ENCODE results near the gene CHKA. TPM values are rescaled to one million over a fixed set of nuclear protein-coding genes. Genes with fewer than 3 reads are reported as not detected.

The CHKA gene
- polyA plus RNA-seq, 1 of the 3 experiments (the other 2 are of a cell fraction): 12.3 TPM

GRCh38 chr11:68138237-68138636 lies 17.0 kb upstream of the CHKA start (continued):
- TF ChIP-seq NFIC (IDR thresholded peaks at IDR 0.05; ENCODE audit: borderline replicate concordance) (no peak), RCOR1 (IDR thresholded peaks at IDR 0.05; ENCODE audit: low read length) (no peak)

- CTCF ChIA-PET: interaction anchor here (0.7 kb wide), 1 partner anchor 43 kb away, joined by 3 read pairs; no protein-coding TSS in a partner anchor
Measured at GRCh38 chr11:68137833-68138232, 16.6 kb upstream of the CHKA start.

GRCh38 chr11:68136866-68137265 lies 15.7 kb upstream of the CHKA start:
- H2AFZ ChIP-seq (ENCODE audit: low read depth): no peak overlapping the region
- no peaks in the 10 kb centered on the region for H3K9me2 ChIP-seq
- peaks cover 0 to 9% of the 10 kb centered on the region in 2 experiments; a peak in 1 of 4 replicates for H3K4me1 ChIP-seq (ENCODE audit: control insufficient read depth in 1 of 2, insufficient read depth in 2 of 2, low read depth in 1 of 2, low read length in 1 of 2)
- no peak for DNase-seq
- no peak overlapping the region for H3K9ac ChIP-seq
- H3F3A ChIP-seq (replicated peaks; ENCODE audit: insufficient read depth): no peaks in the 10 kb centered on the region
- H4K20me1 ChIP-seq (ENCODE audit: insufficient read depth): no peaks in the 10 kb centered on the region
- H3K4me3 ChIP-seq (ENCODE audit: low read depth in 2 of 2, low read length in 1 of 2): no peak overlapping the region
- ChIA-PET POLR2A (no interaction called here), CTCF (interaction anchor here (0.7 kb wide), 1 partner anchor 42 kb away, joined by 3 read pairs; no protein-coding TSS in a partner anchor)
- no peaks in the 10 kb centered on the region for H3K27me3 ChIP-seq (ENCODE audit: insufficient read depth)
- no peaks in the 10 kb centered on the region; the same call in 1 of the 2 replicates for H3K9me3 ChIP-seq
- H3K4me2 ChIP-seq: no peak overlapping the region
- no peaks in the 10 kb centered on the region for H3K36me3 ChIP-seq (replicated peaks in 1 of 2; ENCODE audit: control insufficient read depth in 1 of 2, insufficient read depth in 2 of 2, low read length in 1 of 2)
- H3K79me2 ChIP-seq (ENCODE audit: insufficient read depth): no peaks in the 10 kb centered on the region
- WGBS (ENCODE audit: low lambda C conversion rate): 89% methylated on average over 8 of the region's 8 CpGs
- H3K27ac ChIP-seq (ENCODE audit: low read depth in 2 of 2, low read length in 1 of 2): no peak overlapping the region
- no peak for TF ChIP-seq RCOR1 (IDR thresholded peaks at IDR 0.05; ENCODE audit: low read length)
- no peak for TF ChIP-seq NFIC (IDR thresholded peaks at IDR 0.05; ENCODE audit: borderline replicate concordance)
- no peak for TF ChIP-seq FOXM1 (IDR thresholded peaks at IDR 0.05; ENCODE audit: low read depth)
- TF ChIP-seq REST (IDR thresholded peaks at IDR 0.05; ENCODE audit: low read depth, low read length): no peak
- TF ChIP-seq TAF1 (IDR thresholded peaks at IDR 0.05; ENCODE audit: borderline replicate concordance, low read depth, low read length): no peak
- no peak for TF ChIP-seq CHD2 (IDR thresholded peaks at IDR 0.05; ENCODE audit: low read length, partially characterized antibody)
- TF ChIP-seq MEF2A (IDR thresholded peaks at IDR 0.05; ENCODE audit: borderline replicate concordance, low read depth): no peak
- TF ChIP-seq PBX3 (IDR thresholded peaks at IDR 0.05): no peak
- no peak for TF ChIP-seq CTCF (IDR thresholded peaks at IDR 0.05)
- TF ChIP-seq JUND (IDR thresholded peaks at IDR 0.05): no peak
- no peak for TF ChIP-seq ZBTB33 (IDR thresholded peaks at IDR 0.05; ENCODE audit: borderline replicate concordance, low read depth)
- TF ChIP-seq USF1 (IDR thresholded peaks at IDR 0.05; ENCODE audit: borderline replicate concordance, low read depth): no peak
- TF ChIP-seq SIN3A (IDR thresholded peaks at IDR 0.05; ENCODE audit: borderline replicate concordance, low read depth, low read length): no peak
- TF ChIP-seq RAD21 (IDR thresholded peaks at IDR 0.05; ENCODE audit: low read length): no peak

More at GRCh38 chr11:68137833-68138232, 16.6 kb upstream of the CHKA start:
- Histone ChIP-seq H3K4me3 (ENCODE audit: low read depth in 2 of 2, low read length in 1 of 2) (no peak overlapping the region), H3K79me2 (ENCODE audit: insufficient read depth) (no peaks in the 10 kb centered on the region), H2AFZ (ENCODE audit: low read depth) (no peak overlapping the region), H3K4me2 (no peak overlapping the region), H3K27me3 (ENCODE audit: insufficient read depth) (no peaks in the 10 kb centered on the region), H3F3A (replicated peaks; ENCODE audit: insufficient read depth) (no peaks in the 10 kb centered on the region), H3K9me3 (no peaks in the 10 kb centered on the region), H3K36me3 (replicated peaks in 1 of 2; ENCODE audit: control insufficient read depth in 1 of 2, insufficient read depth in 2 of 2, low read length in 1 of 2) (no peaks in the 10 kb centered on the region), H3K9me2 (no peaks in the 10 kb centered on the region), H3K9ac (no peak overlapping the region), H3K4me1 (ENCODE audit: control insufficient read depth in 1 of 2, insufficient read depth in 2 of 2, low read depth in 1 of 2, low read length in 1 of 2) (peaks cover 0 to 9% of the 10 kb centered on the region in 2 experiments; a peak in 1 of 4 replicates), H4K20me1 (ENCODE audit: insufficient read depth) (no peaks in the 10 kb centered on the region), H3K27ac (ENCODE audit: low read depth in 2 of 2, low read length in 1 of 2) (no peak overlapping the region)
- 71% methylated on average over 5 of the region's 5 CpGs for WGBS (ENCODE audit: low lambda C conversion rate)
- no peak for DNase-seq
- POLR2A ChIA-PET: no interaction called here
- TF ChIP-seq SMC3 (IDR thresholded peaks at IDR 0.05; ENCODE audit: low read depth, low read length) (no peak), SIN3A (IDR thresholded peaks at IDR 0.05; ENCODE audit: borderline replicate concordance, low read depth, low read length) (no peak), FOXM1 (IDR thresholded peaks at IDR 0.05; ENCODE audit: low read depth) (no peak), TAF1 (IDR thresholded peaks at IDR 0.05; ENCODE audit: borderline replicate concordance, low read depth, low read length) (no peak)

Measured in SK-N-SH (cell line).